Glutamatergic neuron (in vitro differentiated cells): Measurements from ENCODE around the gene DOCK10. TPM values are rescaled to one million over a fixed set of nuclear protein-coding genes. Genes with fewer than 3 reads are reported as not detected.
A peak's percentile ranks its signal among the peaks of the same experiment; 100 is the strongest.

Experiments
- DNase-seq: peaks from one replicate; pipeline ENCODE4 v3.0.0; 2022
- H3K27ac Mint-ChIP-seq: one replicate; pipeline ENCODE4 v1.8.0; 2020; ENCODE audit warnings: mild to moderate bottlenecking, mixed read lengths, inconsistent platforms; ENCODE audit not compliant: unreplicated experiment
- H3K27me3 Mint-ChIP-seq: one replicate; pipeline ENCODE4 v1.8.0; 2020; ENCODE audit warnings: mild to moderate bottlenecking, moderate library complexity, mixed read lengths, inconsistent platforms; ENCODE audit not compliant: unreplicated experiment
- H3K36me3 Mint-ChIP-seq: one replicate; pipeline ENCODE4 v1.8.0; 2020; ENCODE audit warnings: mild to moderate bottlenecking, mixed read lengths, inconsistent platforms; ENCODE audit not compliant: unreplicated experiment
- H3K4me1 Mint-ChIP-seq: one replicate; pipeline ENCODE4 v1.8.0; 2020; ENCODE audit warnings: mild to moderate bottlenecking, low read depth, mixed read lengths, inconsistent platforms; ENCODE audit not compliant: unreplicated experiment
- H3K4me3 Mint-ChIP-seq: one replicate; pipeline ENCODE4 v1.8.0; 2020; ENCODE audit warnings: mild to moderate bottlenecking, mixed read lengths, inconsistent platforms; ENCODE audit not compliant: unreplicated experiment
- H3K9me3 Mint-ChIP-seq: one replicate; pipeline ENCODE4 v1.8.0; 2020; ENCODE audit warnings: mild to moderate bottlenecking, moderate library complexity, mixed read lengths, inconsistent platforms; ENCODE audit not compliant: unreplicated experiment
- long read RNA-seq: library from polyadenylated mRNA; unstranded; transcript quantifications from one replicate; pipeline ENCODE4 v2.0.0, GENCODE V29; 2020; ENCODE audit not compliant: unreplicated experiment
- total RNA-seq: library from RNA; stranded (reverse); fragmentation: NEBNext Ultra II Directional; extraction: Animal tissue kit (Norgen Biotek cat#: 25700); gene quantifications from one replicate; pipeline ENCODE4 v1.2.1, GENCODE V29; 2021; ENCODE audit not compliant: unreplicated experiment
- TF ChIP-seq, protein P1 (sequence below): fragments of 200-600 bp; sonication (generic); IDR thresholded peaks from one replicate; pipeline ENCODE4 v1.5.0; 2021; ENCODE audit not compliant: partially characterized antibody, unreplicated experiment

Gene DOCK10
- 1.1 TPM for total RNA-seq
- long read RNA-seq, result 0 reads

- H3K27ac Mint-ChIP-seq, result no peak within 1 kb of the TSS
- peaks cover 4% of the 10 kb centered on the region for H3K4me1 Mint-ChIP-seq
- peaks cover 8% of the 10 kb centered on the region for H3K9me3 Mint-ChIP-seq
- H3K4me3 Mint-ChIP-seq, result peak within 1 kb of the TSS; percentile 84
- no peaks in the 10 kb centered on the region for H3K36me3 Mint-ChIP-seq
- peaks cover 10% of the 10 kb centered on the region for H3K27me3 Mint-ChIP-seq
- peak; percentile 55 for DNase-seq
- TF ChIP-seq, protein P1, sequence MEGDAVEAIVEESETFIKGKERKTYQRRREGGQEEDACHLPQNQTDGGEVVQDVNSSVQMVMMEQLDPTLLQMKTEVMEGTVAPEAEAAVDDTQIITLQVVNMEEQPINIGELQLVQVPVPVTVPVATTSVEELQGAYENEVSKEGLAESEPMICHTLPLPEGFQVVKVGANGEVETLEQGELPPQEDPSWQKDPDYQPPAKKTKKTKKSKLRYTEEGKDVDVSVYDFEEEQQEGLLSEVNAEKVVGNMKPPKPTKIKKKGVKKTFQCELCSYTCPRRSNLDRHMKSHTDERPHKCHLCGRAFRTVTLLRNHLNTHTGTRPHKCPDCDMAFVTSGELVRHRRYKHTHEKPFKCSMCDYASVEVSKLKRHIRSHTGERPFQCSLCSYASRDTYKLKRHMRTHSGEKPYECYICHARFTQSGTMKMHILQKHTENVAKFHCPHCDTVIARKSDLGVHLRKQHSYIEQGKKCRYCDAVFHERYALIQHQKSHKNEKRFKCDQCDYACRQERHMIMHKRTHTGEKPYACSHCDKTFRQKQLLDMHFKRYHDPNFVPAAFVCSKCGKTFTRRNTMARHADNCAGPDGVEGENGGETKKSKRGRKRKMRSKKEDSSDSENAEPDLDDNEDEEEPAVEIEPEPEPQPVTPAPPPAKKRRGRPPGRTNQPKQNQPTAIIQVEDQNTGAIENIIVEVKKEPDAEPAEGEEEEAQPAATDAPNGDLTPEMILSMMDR, result no peak
Measured at GRCh38 chr2:225041851-225042799, at the start of gene DOCK10. Gene DOCK10, minus strand, starts transcription at chr2:225042468. Its CDS starts 94 bp downstream, at chr2:225042374.

DNA sequence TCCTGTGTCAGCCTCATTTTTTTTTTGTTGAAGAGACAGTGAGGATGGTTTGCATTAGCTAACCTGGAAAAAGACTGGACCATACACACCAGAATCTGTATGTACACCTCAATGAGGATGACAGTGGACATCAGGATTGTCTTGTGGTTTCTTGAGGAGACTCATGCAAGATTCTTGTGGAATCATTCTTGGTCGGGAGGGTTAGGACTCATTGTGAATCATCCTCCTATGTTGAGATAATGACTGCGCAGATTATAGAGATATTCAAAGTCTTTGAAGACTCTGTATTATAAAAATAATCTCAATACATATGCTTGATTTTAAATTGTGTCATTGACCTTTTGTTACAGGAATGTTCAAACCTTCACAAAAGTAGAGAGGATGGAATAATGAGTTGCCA is 49.1 kb upstream of the DOCK10 start:
- Mint-ChIP-seq H3K36me3 (no peaks in the 10 kb centered on the region), H3K27ac (no peak overlapping the region)
- TF ChIP-seq, protein P1, result no peak

GRCh38 chr2:225090746-225091145 is 48.5 kb upstream of the DOCK10 start:
- no peak overlapping the region for H3K4me3 Mint-ChIP-seq
- H3K4me1 Mint-ChIP-seq, result peaks cover 4% of the 10 kb centered on the region
- H3K27me3 Mint-ChIP-seq, result no peaks in the 10 kb centered on the region
- H3K9me3 Mint-ChIP-seq, result no peaks in the 10 kb centered on the region
- TF ChIP-seq, protein P1, result no peak
- H3K27ac Mint-ChIP-seq, result no peak overlapping the region
- H3K36me3 Mint-ChIP-seq, result no peaks in the 10 kb centered on the region
- DNase-seq, result no peak

More for the DNA sequence above, 49.1 kb upstream of the DOCK10 start:
- peaks cover 4% of the 10 kb centered on the region for H3K4me1 Mint-ChIP-seq
- H3K9me3 Mint-ChIP-seq, result no peaks in the 10 kb centered on the region
- H3K27me3 Mint-ChIP-seq, result no peaks in the 10 kb centered on the region
- H3K4me3 Mint-ChIP-seq, result no peak overlapping the region
- no peak for DNase-seq

DNA sequence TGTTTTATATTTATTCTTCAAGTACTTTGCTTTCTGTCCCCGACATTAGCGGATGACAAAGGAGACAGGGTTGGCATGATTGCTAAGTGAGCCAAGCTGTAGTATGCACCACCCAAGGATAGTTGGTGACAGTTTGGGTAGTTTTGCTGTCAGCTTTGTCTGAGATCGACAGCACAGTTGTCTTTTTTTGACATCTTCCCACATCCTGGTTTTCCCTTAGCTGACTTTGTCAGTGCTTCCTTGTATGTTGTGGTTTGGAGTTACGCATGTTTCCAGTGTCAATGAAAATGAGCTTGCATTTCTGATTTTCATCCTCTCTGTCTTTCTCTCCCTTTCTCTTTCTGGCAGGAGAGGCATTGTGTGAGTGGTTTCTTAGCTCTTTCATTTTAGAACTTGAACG is 44.6 kb upstream of the DOCK10 start:
- Mint-ChIP-seq H3K4me3 (no peak overlapping the region), H3K9me3 (no peaks in the 10 kb centered on the region), H3K36me3 (no peaks in the 10 kb centered on the region), H3K4me1 (peaks cover 4% of the 10 kb centered on the region), H3K27me3 (no peaks in the 10 kb centered on the region), H3K27ac (no peak overlapping the region)
- DNase-seq, result no peak
- TF ChIP-seq, protein P1, result no peak

- Mint-ChIP-seq H3K36me3 (no peaks in the 10 kb centered on the region), H3K27me3 (peaks cover 3% of the 10 kb centered on the region), H3K9me3 (no peaks in the 10 kb centered on the region), H3K4me3 (no peak overlapping the region), H3K4me1 (peaks cover 4% of the 10 kb centered on the region), H3K27ac (no peak overlapping the region)
- DNase-seq, result no peak
- TF ChIP-seq, protein P1, result no peak
Measured at GRCh38 chr2:225086439-225086838, 44.2 kb upstream of the DOCK10 start.
